GM12873 (cell line): Measurements from ENCODE around the gene NHP2.

Experiments used
- CTCF ChIP-seq: IDR thresholded peaks from 2 replicates; pipeline ENCODE4 v1.5.1; 2012; ENCODE audit warnings: low read depth, mild to moderate bottlenecking, moderate library complexity, low read length, control low read depth; ENCODE audit not compliant: insufficient read depth; ENCODE audit errors: missing control alignments

The NHP2 gene

GRCh38 chr5:178137991-178138390 lies 15.7 kb downstream of the NHP2 start:
- TF ChIP-seq CTCF = no peak

- no peak for TF ChIP-seq CTCF
Observed at GRCh38 chr5:178136990-178137389, 16.7 kb downstream of the NHP2 start.

GRCh38 chr5:178131446-178131996 lies 22.2 kb downstream of the NHP2 start:
- TF ChIP-seq CTCF = no peak

- TF ChIP-seq CTCF = no peak
Observed at GRCh38 chr5:178130576-178131445, 22.9 kb downstream of the NHP2 start, which contains the start of gene RMND5B. Gene RMND5B, plus strand, starts transcription at chr5:178131014. Its CDS starts 7,106 bp downstream, at chr5:178138120.

- no peak for TF ChIP-seq CTCF
Observed at GRCh38 chr5:178129296-178129695, 24.4 kb downstream of the NHP2 start.

- TF ChIP-seq CTCF = no peak
Observed at GRCh38 chr5:178126556-178126955, 27.1 kb downstream of the NHP2 start.

- TF ChIP-seq CTCF = no peak
Observed at GRCh38 chr5:178125253-178125906, 28.3 kb downstream of the NHP2 start.
